IPS-15b (cell line): ENCODE data around the gene DNA2.

Experiments used
- H3K27me3 ChIP-seq: one replicate; pipeline ENCODE4 v1.6.1; 2013; ENCODE audit warnings: low read length; ENCODE audit not compliant: control insufficient read depth, insufficient read depth
- H3K36me3 ChIP-seq: one replicate; pipeline ENCODE4 v1.6.1; 2013; ENCODE audit warnings: low read length; ENCODE audit not compliant: control insufficient read depth, insufficient read depth
- H3K4me1 ChIP-seq: one replicate; pipeline ENCODE4 v1.6.1; 2013; ENCODE audit warnings: mild to moderate bottlenecking, low read length; ENCODE audit not compliant: control insufficient read depth, insufficient read depth
- H3K4me3 ChIP-seq: one replicate; pipeline ENCODE4 v1.5.1; 2013; ENCODE audit warnings: low read depth, low read length
- H3K9ac ChIP-seq: one replicate; pipeline ENCODE4 v1.6.1; 2013; ENCODE audit warnings: low read depth, mild to moderate bottlenecking, low read length
- H3K9me3 ChIP-seq: one replicate; pipeline ENCODE4 v1.6.1; 2013; ENCODE audit warnings: mild to moderate bottlenecking, low read length; ENCODE audit not compliant: control insufficient read depth, insufficient read depth

The DNA2 gene

GRCh38 chr10:68403701-68404100 is 68.1 kb downstream of the DNA2 start:
- peaks cover 6% of the 10 kb centered on the region for H3K4me1 ChIP-seq
- no peaks in the 10 kb centered on the region for H3K27me3 ChIP-seq
- no peaks in the 10 kb centered on the region for H3K9me3 ChIP-seq
- H3K4me3 ChIP-seq: no peak overlapping the region
- H3K36me3 ChIP-seq: no peaks in the 10 kb centered on the region
- H3K9ac ChIP-seq: no peak overlapping the region

GRCh38 chr10:68402276-68402675 is 69.5 kb downstream of the DNA2 start:
- H3K36me3 ChIP-seq: no peaks in the 10 kb centered on the region
- H3K27me3 ChIP-seq: no peaks in the 10 kb centered on the region
- peaks cover 6% of the 10 kb centered on the region for H3K4me1 ChIP-seq
- H3K9me3 ChIP-seq: no peaks in the 10 kb centered on the region
- H3K9ac ChIP-seq: no peak overlapping the region
- H3K4me3 ChIP-seq: no peak overlapping the region

GRCh38 chr10:68397005-68397404 is 74.8 kb downstream of the DNA2 start:
- Histone ChIP-seq H3K36me3 (peaks cover 2% of the 10 kb centered on the region), H3K4me3 (no peak overlapping the region)

GRCh38 chr10:68385740-68386139 is 86.0 kb downstream of the DNA2 start:
- peaks cover 3% of the 10 kb centered on the region for H3K36me3 ChIP-seq

More at GRCh38 chr10:68397005-68397404, 74.8 kb downstream of the DNA2 start:
- no peaks in the 10 kb centered on the region for H3K9me3 ChIP-seq
- H3K9ac ChIP-seq: no peak overlapping the region
- H3K27me3 ChIP-seq: no peaks in the 10 kb centered on the region
- H3K4me1 ChIP-seq: no peaks in the 10 kb centered on the region

DNA sequence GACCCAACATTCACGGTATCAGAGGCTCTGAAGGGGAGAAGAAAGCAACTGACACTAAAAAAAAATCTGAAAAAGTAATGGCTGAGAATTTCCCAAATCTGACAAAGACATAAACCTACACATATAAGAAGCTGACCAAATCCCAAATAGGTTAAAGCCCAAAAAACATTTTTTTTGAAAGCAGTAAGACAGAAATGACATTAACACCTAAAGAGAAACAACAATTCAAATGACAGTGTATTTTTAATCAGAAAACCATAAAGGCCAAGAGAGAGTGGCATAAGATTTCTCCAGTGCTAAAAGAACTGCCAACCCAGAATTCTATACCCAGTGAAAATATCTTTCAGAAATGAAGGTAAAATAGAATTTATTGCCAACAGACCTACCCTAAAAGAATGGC is 100.2 kb downstream of the DNA2 start:
- H3K27me3 ChIP-seq: no peaks in the 10 kb centered on the region
- no peaks in the 10 kb centered on the region for H3K36me3 ChIP-seq

More at GRCh38 chr10:68385740-68386139, 86.0 kb downstream of the DNA2 start:
- no peaks in the 10 kb centered on the region for H3K9me3 ChIP-seq
- no peaks in the 10 kb centered on the region for H3K27me3 ChIP-seq
- no peaks in the 10 kb centered on the region for H3K4me1 ChIP-seq
- no peak overlapping the region for H3K9ac ChIP-seq
- no peak overlapping the region for H3K4me3 ChIP-seq

DNA sequence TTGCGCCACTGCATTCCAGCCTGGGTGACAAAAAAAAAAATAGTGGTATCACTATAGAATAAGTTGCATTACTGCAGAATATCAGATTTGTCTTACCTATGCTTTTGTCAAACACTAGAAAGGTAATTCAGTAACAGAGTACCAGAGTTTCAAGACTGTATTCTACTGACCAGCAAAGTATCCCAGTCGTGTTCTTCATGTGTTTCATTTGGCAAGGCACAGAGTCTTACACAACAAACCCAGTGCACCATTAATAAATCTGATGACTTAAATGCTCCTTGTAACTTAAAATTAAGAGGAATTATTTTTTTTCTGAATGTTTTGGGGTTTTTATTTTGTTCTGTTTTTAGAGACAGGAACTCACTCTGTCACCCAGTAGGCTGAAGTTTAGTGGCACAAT is 104.7 kb downstream of the DNA2 start:
- H3K4me3 ChIP-seq: no peak overlapping the region
- no peaks in the 10 kb centered on the region for H3K4me1 ChIP-seq
- no peak overlapping the region for H3K9ac ChIP-seq
- H3K9me3 ChIP-seq: no peaks in the 10 kb centered on the region
- no peaks in the 10 kb centered on the region for H3K36me3 ChIP-seq
- no peaks in the 10 kb centered on the region for H3K27me3 ChIP-seq

More for the DNA sequence above, 100.2 kb downstream of the DNA2 start:
- no peaks in the 10 kb centered on the region for H3K4me1 ChIP-seq
- no peaks in the 10 kb centered on the region for H3K9me3 ChIP-seq
- H3K4me3 ChIP-seq: no peak overlapping the region
- H3K9ac ChIP-seq: no peak overlapping the region

- Histone ChIP-seq H3K4me1 (no peaks in the 10 kb centered on the region), H3K36me3 (no peaks in the 10 kb centered on the region), H3K4me3 (no peak overlapping the region), H3K9ac (no peak overlapping the region), H3K27me3 (no peaks in the 10 kb centered on the region), H3K9me3 (no peaks in the 10 kb centered on the region)
Measured at GRCh38 chr10:68366600-68366999, 105.2 kb downstream of the DNA2 start.

DNA sequence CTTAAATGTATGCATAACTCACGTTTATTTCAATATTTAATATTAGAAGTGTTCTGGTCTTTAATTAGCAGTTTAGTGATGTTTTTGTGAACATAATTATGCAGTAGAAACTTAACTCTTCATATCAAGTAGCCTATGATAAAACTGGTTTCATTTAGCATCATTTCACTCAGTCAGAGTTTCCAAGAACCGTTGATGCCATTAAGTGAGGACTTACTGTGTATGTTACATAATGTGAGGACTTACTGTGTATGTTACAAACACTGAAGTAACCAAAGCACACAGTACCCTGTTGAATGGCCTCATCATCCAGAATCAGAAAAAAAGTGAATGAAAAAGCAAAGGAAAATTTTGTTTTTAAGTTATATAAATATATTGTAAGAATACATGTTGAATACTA is 106.2 kb downstream of the DNA2 start:
- Histone ChIP-seq H3K36me3 (no peaks in the 10 kb centered on the region), H3K4me1 (no peaks in the 10 kb centered on the region), H3K4me3 (no peak overlapping the region), H3K27me3 (no peaks in the 10 kb centered on the region), H3K9me3 (no peaks in the 10 kb centered on the region), H3K9ac (no peak overlapping the region)

DNA sequence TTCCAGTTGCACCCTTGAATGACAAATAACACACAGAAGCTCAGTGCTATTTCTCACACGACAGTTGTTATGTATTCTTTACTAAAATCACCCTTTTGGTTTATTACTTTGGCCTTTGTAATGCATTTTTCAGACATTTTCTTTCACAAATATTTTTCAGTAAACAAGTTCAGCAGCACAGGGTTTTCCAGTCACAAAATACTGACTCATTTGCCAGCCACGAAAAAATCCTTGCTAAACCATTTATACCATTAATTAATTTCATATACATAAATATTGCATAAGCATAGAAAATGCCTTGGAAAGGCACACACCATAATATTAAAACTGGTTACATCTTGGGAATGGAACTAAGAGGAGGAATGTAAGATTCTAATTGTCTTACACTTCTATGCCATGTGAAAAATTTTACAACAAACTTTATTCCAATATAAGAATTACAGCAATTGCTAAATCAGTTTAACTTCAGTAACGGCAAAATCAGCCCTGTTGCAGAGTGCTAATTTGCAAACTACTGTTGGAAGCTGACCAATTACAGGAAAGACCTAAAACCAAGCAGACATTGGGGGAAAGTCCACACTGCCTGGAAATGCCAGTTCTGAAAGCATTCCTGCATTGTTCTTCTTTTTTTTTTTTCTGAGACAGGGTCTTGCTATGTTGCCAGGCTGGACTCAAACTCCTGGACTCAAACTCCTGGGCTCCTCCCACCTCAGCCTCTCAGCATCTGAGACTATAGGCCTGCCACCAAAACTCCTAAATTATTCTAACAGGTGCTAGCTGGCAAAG is 107.5 kb downstream of the DNA2 start:
- H3K36me3 ChIP-seq: no peaks in the 10 kb centered on the region
- H3K27me3 ChIP-seq: no peaks in the 10 kb centered on the region

More for the DNA sequence above, 107.5 kb downstream of the DNA2 start:
- no peaks in the 10 kb centered on the region for H3K4me1 ChIP-seq
- H3K9me3 ChIP-seq: no peaks in the 10 kb centered on the region
- no peak overlapping the region for H3K9ac ChIP-seq
- no peak overlapping the region for H3K4me3 ChIP-seq
